ENCODE results near the gene MORN1. TPM values are rescaled to one million over a fixed set of nuclear protein-coding genes. Genes with fewer than 3 reads are reported as not detected.
A peak's percentile ranks its signal among the peaks of the same experiment; 100 is the strongest.

MORN1 gene
- total RNA-seq, 1 donor from 2014 or later: 5.5 TPM

GRCh38 chr1:2415337-2415736 lies 24.0 kb upstream of the MORN1 start:
- H3K27me3 ChIP-seq (ENCODE audit: control insufficient read depth, insufficient read depth, low read length): peaks cover 1% of the 10 kb centered on the region
- FAIRE-seq: no peak
- DNase-seq (ENCODE audit: low read depth): no peak
- H3K36me3 ChIP-seq (ENCODE audit: control insufficient read depth, insufficient read depth, low read length): peaks cover 1% of the 10 kb centered on the region
- H3K4me3 ChIP-seq (ENCODE audit: low read depth, low read length): no peak overlapping the region
- no peak for TF ChIP-seq CTCF (IDR thresholded peaks at IDR 0.05; ENCODE audit: insufficient read depth, low read length, severe bottlenecking)

- no peak for FAIRE-seq
- no peak overlapping the region for H3K4me3 ChIP-seq (ENCODE audit: low read depth, low read length)
Observed at GRCh38 chr1:2414297-2414958, 23.1 kb upstream of the MORN1 start.

GRCh38 chr1:2413495-2414296 lies 22.3 kb upstream of the MORN1 start:
- FAIRE-seq: no peak

More at GRCh38 chr1:2414297-2414958, 23.1 kb upstream of the MORN1 start:
- DNase-seq (ENCODE audit: low read depth): peak; percentile 33
- TF ChIP-seq CTCF (IDR thresholded peaks at IDR 0.05; ENCODE audit: insufficient read depth, low read length, severe bottlenecking): peak; percentile 89
- H3K36me3 ChIP-seq (ENCODE audit: control insufficient read depth, insufficient read depth, low read length): peaks cover 3% of the 10 kb centered on the region
- H3K27me3 ChIP-seq (ENCODE audit: control insufficient read depth, insufficient read depth, low read length): peaks cover 1% of the 10 kb centered on the region

GRCh38 chr1:2412773-2413494 lies 21.6 kb upstream of the MORN1 start:
- H3K27me3 ChIP-seq (ENCODE audit: control insufficient read depth, insufficient read depth, low read length): no peaks in the 10 kb centered on the region
- no peak for TF ChIP-seq CTCF (IDR thresholded peaks at IDR 0.05; ENCODE audit: insufficient read depth, low read length, severe bottlenecking)
- FAIRE-seq (no peak), DNase-seq (ENCODE audit: low read depth) (no peak)
- peak overlapping the region; percentile 94 for H3K4me3 ChIP-seq (ENCODE audit: low read depth, low read length)
- H3K36me3 ChIP-seq (ENCODE audit: control insufficient read depth, insufficient read depth, low read length): peaks cover 5% of the 10 kb centered on the region

More at GRCh38 chr1:2413495-2414296, 22.3 kb upstream of the MORN1 start:
- Histone ChIP-seq H3K27me3 (ENCODE audit: control insufficient read depth, insufficient read depth, low read length) (no peaks in the 10 kb centered on the region), H3K36me3 (ENCODE audit: control insufficient read depth, insufficient read depth, low read length) (peaks cover 4% of the 10 kb centered on the region), H3K4me3 (ENCODE audit: low read depth, low read length) (peak overlapping the region; percentile 94)
- no peak for DNase-seq (ENCODE audit: low read depth)
- no peak for TF ChIP-seq CTCF (IDR thresholded peaks at IDR 0.05; ENCODE audit: insufficient read depth, low read length, severe bottlenecking)

- no peak for TF ChIP-seq CTCF (IDR thresholded peaks at IDR 0.05; ENCODE audit: insufficient read depth, low read length, severe bottlenecking)
- Histone ChIP-seq H3K4me3 (ENCODE audit: low read depth, low read length) (peak within 1 kb of the TSS; percentile 94), H3K27me3 (ENCODE audit: control insufficient read depth, insufficient read depth, low read length) (no peaks in the 10 kb centered on the region), H3K36me3 (ENCODE audit: control insufficient read depth, insufficient read depth, low read length) (peaks cover 7% of the 10 kb centered on the region)
- no peak for FAIRE-seq
- peak; percentile 81 for DNase-seq (ENCODE audit: low read depth)
Observed at GRCh38 chr1:2412395-2412772, 21.0 kb upstream of the MORN1 start, which contains the start of gene PEX10. Gene PEX10 (minus strand): TSS chr1:2412564. CDS start chr1:2412502, 62 bp downstream.

All from bronchial epithelial cell (primary cell).